ENCODE data around the gene IGSF23.

- TF ChIP-seq EZH2phosphoT487 (conservative IDR thresholded peaks at IDR 0.05; ENCODE audit: low read length) (no peak), CTCF (IDR thresholded peaks at IDR 0.05; ENCODE audit: insufficient read depth, low read length, poor library complexity, severe bottlenecking) (no peak)
Measured at GRCh38 chr19:44644402-44645016, 31.1 kb downstream of the IGSF23 start.

Measured in SU-DHL-6 (cell line).